ENCODE results near the gene DARS1.
"Not testable (repeated sequence)": the region's sequence is repeated elsewhere in the genome, so short reads cannot be mapped to it uniquely, and the experiment has no call there.

DARS1 gene

DNA sequence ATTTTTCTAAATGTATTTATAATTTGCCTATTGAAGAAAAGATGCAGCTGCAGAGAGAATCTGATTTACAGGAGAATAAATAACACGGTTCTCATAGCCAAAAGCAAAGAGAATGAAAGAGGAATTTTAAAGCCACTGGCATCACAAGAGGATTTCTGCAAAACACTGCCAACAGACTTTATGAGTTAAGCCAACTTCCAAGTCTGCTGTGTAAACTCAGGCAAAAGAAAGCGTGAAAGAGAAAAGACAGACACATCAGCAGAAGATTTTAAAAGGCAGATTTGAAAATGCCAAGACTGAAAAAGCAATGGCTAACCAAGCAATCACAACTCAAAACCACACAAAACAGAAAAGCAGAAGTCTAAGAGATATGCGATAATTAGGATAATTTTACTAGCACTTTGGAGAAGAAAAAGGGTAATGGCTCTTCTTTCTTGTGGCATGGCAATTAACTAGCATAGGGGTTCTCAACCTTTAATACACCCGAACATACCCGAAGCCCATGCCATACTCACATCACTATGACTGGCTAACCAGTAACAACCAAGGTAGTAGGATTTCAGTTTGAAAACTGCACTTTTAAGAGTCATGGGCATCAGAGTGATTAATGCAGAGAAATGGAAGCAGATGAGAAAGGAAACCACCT, 4.9 kb downstream of the DARS1 start:
- no peak for DNase-seq

DNA sequence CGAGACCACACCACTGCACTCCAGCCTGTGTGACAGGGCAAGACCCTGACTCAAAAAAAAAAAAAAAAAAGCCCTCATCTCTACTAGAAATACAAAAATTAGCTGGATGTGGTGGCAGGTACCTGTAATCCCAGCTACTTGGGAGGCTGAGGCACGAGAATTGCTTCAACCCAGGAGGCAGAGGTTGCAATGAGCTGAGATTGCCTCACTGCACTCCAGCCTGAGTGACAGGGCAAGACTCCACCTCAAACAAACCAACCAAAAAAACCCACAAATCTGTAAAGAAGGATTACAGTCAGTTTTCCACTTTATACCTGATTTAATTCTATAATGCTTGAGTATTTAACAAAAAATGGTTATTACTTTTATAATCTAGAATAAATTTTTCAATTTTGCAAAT, 9.7 kb downstream of the DARS1 start:
- no peak for DNase-seq

DNA sequence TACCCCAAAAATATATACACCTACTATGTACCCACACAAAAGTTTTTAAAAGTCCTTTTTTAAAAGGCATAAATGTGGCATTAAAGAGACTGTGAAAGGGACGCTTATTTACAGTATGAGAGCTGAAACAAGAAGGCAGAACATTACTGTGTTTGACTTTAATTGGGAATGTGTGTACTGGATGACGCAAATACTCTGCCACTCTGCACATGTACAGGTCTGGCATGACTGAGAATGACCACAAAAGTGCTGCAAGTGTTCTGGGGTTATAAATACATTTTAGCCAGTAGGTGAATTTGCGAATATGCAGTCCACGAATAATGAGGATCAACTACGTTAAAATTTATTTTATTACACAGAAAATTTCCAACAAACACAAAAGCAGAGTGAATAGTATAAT, 11.4 kb downstream of the DARS1 start:
- no peak for DNase-seq

DNA sequence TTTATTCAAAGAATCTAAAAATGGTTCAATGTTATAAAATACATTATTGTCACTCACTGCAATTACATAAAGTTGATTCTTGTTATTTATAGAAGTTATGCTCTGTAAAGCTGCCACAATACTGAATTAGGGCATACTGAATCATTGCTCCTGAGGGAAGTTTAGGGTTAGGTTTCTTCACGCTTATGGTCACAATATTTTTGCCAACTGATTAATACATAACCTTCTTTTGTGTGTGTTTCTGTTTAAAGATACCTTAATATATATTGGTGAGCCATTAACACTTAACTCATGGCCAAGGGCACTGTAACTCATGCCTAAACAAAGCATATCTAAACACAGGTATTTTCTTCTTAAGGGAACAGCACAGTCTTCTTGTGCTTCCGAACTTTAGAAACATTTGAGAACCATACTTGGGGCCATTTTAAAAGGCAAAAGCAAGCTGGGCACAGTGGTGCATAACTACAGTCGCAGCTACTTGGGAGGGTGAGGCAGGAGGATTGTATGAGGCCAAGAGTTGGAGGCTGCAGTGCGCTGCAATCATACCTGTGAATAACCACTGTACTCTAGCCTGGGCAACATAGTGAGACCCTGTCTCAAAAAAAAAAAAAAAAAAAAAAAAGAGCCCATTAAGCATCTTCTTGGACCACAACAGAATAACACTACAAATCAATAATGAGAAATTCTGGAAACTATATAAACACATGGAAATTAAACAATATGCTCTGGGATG, 15.6 kb downstream of the DARS1 start:
- DNase-seq, result no peak

DNA sequence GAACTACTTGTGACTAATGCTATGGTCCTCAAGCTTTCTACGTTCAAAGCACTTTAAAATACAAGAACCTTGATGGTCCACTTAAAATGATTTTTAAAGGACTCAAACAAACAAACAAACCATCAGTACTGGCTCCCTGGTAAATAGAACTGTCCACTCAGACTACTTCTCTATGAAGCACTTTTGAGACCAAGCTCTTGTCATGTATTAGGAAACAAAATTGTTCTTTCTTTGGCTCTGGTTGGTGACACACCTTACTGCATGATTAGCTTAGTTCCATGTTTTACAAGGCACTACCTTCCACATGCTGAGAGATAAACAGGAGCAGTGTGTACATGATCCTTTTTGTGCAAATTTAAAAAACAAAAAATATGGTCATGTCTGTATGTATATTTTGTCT, 19.7 kb downstream of the DARS1 start:
- DNase-seq, result no peak

DNA sequence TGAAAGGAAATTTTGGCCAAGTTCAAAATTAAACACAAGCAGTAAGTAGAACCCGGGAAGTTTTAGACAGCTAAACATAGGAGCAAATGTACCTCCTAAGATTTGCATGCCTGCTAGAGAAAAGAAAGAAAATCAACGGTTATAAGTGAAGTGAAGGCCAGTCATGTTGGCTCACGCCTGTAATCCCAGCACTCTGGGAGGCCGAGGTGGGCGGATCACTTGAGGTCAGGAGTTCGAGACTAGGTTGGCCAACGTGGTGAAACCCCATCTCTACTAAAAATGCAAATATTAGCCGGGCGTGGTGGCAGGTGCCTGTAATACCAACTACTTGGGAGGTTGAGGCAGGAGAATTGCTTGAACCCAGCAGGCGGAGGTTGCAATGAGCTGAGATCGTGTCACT, 21.0 kb downstream of the DARS1 start:
- not testable (repeated sequence) for DNase-seq

DNA sequence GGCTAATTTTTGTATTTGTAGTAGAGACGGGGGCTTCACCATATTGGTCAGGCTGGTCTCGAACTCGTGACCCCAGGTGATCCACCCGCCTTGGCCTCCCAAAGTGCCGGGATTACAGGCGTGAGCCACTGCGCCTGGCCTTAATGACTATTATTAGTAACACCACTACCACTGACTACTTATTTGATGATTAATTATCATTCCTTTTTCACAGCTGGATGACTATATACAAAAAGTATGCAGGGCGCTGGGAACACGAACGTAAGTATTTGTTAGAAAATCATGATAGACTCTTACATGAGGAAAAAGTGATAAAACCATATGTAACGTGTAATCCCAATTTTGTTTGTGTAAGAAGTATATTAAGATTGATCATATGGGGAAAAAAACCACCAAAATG, 21.6 kb downstream of the DARS1 start:
- DNase-seq, result no peak

DNA sequence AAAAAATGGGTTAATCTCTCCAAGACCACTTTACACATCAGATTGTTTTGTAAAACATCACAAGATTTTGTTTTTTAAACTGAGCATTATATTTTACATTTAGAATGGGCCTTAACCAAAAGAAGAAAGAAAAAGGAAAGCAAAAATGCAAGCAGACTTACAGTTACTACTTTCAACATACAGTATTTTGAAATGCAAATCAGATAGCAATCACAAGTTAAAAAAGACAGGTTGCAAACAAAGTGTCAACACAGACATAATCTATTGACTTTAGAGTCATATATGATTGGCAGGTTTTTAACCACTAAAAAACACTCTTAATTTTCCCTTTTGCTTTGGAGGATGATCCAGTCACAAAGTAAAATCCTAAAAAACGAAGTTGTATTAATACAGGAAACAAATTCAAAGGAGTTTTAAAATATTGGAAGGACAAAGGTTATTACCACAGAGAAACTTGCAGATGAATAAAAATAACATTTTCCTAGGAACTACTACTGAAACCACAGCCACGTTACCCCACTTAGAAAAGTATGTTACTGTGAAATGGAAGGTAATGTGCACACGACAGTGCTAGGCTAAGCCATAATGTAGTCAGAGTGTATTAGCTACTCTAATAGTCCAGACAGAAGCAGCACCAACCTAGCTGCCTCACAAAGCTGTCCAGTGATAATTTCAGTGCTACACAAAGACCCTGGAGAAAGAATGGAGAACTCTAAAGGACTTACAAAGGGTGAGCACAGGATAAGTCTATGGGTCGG, 22.9 kb downstream of the DARS1 start:
- DNase-seq, result no peak

DNA sequence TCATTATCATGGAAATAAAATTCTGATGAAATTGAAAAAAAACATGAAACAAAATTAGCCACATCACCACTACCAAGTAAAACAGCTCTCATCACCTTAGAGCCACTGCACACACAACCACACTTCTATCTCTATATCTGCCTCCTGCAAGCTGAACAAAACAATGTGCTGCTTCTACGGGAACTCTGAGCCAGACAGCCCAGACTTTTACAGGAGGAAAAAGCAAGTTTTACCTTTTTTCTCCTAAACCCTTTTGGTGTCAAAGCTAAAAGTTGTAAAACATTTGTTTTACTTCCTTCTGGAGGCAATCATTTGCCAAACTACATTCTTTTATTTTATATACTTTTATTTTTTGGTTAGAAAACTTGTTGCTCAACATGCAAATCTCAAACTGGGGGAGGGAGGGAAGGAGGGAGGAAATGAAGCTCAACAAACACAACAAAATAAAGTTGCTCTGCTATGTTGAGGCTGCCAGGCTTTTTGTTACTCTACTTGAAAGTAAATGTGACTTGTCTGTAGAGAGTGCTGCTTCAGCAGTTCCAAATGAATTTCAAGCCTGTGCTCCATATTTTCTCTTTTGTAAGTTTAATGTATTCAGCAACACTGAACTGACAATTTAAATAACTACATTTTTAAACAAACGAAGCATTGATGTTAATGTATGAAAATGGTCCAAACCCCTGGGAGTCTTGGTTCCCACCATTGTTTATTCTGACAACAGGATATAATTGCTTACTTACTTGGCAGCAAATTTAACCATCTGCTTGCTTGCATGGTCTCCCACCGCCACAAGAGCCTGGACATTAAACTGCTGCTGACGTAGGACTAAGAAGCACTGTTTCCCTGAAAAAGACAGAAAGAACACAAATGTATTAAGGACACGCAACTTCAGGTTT, 24.5 kb downstream of the DARS1 start:
- peak; percentile 54 for DNase-seq

DNA sequence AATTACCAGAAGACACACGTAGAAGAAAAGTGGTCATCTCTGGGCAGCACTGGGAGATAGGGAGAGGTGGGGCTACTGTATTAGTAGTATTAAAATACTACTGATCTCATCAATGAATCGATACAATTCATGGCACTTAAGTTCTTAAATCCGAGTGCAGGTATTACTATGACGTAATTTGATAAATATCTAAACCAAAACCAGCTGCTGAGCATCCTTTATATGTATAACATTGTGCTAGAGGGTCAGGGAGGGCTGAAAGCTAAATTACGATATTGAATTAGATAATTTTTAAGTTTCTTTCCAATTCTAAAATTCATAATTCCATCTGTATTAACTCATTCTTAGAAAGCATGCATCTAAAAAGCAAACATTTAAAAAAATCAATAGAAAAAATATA, 25.3 kb downstream of the DARS1 start:
- no peak for DNase-seq

DNA sequence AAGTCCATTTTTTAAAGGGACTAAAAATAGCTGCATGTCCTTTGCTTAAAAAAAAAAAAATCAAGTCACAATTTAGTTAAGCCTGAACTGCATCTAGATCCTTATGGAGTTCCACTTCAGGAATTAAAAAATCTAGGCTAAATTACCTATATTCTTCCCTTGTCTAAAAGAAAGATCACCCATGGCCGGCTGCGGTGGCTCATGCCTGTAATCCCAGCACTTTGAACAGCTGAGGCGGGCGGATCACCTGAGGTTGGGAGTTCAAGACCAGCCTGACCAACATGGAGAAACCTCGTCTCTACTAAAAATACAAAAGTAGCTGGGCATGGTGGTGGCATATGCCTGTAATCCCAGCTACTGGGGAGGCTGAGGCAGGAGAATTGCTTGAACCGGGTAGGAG, 26.5 kb downstream of the DARS1 start:
- DNase-seq, result not testable (repeated sequence)

DNA sequence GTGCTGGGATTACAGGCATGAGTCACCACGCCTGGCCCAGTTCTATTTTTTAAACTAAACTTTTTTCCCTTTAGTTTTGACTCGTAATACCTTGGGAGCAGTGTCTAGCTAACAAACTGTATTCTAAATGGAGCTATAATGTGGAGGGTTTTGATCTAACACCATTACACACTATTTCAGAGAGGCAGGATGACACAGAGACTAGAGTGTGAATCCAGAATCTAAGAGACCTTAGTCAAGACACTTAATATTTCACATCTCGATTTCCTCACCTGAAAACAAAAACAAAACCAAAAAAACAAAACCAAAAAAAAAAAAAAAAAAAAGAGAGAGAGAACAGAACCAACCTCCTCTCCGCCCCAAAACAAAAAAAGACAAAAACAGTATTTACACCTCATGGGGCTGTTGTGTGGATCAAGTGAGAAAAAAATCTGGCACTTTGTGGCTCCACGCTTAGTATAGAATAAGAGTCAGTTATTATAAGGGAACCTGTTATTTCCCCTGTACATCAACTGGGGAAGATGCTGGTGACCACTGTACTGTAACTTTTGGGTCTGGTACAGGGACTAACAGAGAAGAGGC, 31.3 kb downstream of the DARS1 start:
- peak; percentile 38 for DNase-seq

DNA sequence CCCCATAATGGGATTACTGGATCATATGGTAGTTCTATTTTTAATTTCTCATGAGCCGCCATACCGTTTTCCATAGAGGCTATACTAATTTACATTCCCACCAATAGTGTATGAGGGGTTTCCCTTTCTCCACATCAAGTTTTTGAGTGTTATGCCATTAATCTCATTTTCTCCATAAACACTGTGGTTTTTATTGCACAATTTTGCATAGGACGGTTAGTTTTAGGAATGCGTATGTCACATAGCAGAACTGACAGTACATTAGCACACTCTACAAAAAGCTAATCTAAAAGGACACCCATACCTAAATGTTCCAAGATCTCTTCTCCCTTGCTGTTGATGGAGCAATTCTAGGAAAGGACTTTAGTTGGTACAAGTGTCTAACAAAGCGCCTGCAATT, 32.5 kb downstream of the DARS1 start:
- no peak for DNase-seq

DNA sequence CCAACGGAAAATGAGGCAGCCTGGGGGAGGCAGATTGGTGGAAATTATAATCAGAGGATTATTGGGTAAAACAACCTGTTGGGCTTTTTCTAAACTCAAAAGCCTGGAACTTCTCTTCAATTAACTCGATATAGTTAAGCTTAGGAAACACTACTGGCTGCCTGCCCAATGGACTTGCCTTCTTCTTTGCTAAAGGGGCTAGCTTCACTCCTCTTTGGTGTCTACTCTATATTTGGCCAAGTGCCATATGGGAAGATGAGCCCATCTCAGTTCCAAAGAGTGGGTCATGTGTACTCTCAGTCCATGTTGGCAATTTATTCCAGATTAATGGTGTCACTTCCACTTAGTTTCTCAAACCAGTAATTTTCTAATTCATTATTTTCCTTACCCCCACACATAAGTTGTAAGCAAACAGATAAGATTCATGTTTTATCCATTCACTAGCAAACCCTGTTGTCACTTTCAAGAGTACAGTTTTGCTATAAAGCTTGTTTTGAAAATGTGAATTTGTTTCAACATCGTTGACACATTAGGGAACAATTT, 34.3 kb downstream of the DARS1 start:
- DNase-seq, result no peak

DNA sequence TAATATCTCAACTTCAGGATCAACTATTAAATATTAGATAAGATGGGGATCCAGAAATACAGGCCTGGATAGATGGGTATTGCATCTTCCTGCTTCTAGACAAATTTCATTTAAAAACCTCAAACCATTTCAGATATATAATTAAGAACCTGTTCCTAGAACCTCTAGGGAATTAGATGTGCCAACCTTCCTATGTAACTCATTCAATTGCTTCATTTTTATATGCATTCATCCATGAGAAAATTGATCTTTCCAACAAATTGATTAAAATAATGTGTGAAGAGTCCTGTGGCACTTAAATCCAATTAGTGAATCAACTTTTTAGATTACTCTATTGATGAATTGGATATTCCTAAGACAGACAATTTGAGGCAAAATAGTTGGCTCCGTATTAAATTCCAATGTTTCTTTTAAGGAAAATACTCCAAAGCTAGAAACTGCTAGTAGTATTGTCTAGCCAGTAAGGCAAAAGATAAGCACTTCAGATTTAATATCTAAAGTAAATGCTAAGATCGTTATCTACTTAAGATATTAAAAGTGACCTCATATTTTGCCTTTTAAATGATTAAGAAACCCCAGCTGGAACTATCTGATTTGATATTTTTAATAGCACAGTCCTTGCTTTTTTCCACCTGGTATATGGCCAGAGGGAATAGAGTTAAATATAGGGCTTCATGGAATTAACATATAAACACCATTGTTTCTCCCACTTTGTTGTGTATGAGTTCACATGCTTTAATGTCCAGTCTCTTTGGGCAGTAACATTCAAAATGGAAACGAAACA, 35.8 kb downstream of the DARS1 start:
- no peak for DNase-seq

DNA sequence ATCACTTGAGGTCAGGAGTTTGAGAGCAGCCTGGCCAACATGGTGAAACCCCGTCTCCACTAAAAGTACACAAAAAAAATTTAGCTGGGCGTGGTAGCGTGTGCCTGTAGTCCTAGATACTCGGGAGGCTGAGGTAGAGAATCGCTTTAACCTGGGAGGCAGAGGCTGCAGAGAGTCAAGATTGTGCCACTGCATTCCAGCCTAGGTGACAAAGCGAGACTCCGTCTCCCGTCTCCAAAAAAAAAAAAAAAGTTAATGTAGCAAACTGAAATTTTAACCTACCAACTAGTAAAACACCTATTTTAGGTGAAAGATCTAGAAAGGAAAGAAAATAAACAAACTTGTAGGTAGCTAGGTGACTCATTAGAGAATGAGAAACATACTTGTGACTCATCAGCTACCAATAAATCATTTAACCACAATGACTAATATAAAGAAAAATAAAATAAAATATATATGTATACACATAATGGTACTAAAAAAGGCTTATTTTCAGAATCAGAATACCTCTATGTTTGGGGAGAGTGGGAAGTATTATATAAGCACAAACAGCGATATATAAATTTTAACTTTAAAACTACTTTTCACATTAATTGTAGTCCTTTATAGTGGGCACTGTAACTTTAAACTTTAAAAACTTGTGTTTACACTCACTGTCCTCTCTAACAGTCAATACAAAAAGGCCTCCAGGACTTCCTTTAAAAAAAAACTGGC, 36.6 kb downstream of the DARS1 start:
- DNase-seq, result peak; percentile 50

DNA sequence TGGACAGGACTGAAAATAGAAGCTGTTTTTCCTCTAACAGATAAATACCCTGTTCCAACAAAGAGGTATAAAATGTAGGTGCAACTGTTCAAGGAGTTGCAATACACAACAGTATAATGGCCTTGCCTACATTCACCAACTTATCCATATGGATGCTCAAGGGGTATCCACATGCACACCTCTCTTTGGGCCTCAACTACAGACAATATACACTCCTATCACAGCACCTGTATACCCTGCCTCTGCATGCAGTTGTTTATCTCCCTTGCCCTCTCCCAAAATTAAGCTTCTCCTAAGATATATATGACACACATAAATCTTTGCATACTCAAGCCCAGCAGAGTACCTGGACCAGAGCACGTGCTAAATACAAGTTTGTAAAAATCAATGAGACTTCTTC, 37.3 kb downstream of the DARS1 start:
- no peak for DNase-seq

DNA sequence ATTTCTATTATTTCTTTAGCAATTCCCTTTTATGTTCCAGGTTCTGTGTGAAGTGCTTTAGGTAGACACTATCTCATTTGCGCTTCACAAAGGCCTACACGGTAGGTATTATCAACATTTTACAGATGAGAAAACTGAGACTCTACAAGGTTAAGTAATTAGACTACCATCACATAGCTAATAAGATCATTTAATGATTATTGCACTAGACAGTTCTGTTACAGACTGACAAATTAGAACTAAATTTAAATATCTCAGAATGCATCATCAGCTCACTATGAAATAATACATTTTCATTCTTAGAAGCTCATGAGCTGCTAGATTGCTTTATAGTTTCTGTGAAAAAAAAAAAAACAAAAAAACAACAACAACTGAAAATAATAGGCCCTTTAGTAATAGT, 37.9 kb downstream of the DARS1 start:
- DNase-seq, result no peak

DNA sequence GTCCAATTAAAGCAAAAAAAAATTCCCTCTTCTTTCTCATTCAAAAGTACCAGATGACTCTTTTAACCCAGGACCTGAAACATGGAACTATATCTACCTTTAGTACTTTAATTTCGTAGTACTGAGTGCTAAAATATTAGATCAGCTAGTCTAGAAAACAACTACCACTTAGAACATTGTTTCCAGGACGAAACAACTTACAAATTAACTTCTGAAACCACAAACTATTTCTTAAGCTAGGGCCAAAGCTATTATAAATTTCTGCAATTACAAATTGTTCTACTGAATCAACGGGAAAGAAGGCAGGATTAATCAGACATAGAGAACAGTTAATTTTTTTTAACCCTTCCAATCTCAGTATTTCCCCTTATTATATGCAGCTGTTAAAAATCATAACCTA, 39.9 kb downstream of the DARS1 start:
- DNase-seq, result no peak

DNA sequence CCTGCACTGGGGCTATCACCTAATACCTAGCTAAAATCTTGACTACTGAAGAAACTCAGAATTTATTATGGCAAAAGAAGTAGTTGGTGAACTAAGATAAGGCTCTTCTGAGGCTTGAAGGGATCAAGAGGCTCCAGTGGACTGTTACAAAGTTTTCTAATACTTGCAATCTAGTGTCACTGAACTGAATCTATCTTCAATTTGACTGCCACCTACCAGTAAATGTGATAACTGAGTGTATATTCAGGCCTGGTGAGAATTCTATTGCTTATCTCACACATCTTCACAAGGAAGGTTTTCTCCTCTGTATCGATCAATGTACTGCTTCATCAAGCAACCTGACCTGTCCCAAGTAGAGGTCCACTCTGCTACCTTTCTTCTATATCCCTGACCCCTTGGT, 40.8 kb downstream of the DARS1 start:
- no peak for DNase-seq

Data from CD4-positive, alpha-beta T cell treated with Interleukin-21 for 1 hour (primary cell).